Skeletal muscle satellite cell (primary cell): Measurements from ENCODE around the gene TOPAZ1.

Experiments
- H3K27me3 ChIP-seq: 2 replicates; pipeline ENCODE4 v1.7.0; 2013; ENCODE audit warnings: low read length; ENCODE audit not compliant: control insufficient read depth, insufficient read depth
- H3K36me3 ChIP-seq: 2 replicates; pipeline ENCODE4 v1.7.0; 2013; ENCODE audit warnings: mild to moderate bottlenecking, control low read depth, low read length; ENCODE audit not compliant: insufficient read depth
- H3K4me1 ChIP-seq: 2 replicates; pipeline ENCODE4 v1.7.0; 2013; ENCODE audit warnings: low read length; ENCODE audit not compliant: control insufficient read depth, insufficient read depth
- H3K4me2 ChIP-seq: 2 replicates; pipeline ENCODE4 v1.7.0; 2013; ENCODE audit warnings: mild to moderate bottlenecking, low read length
- H3K4me3 ChIP-seq: 2 replicates; pipeline ENCODE4 v1.7.0; 2013; ENCODE audit warnings: low read length
- H3K9ac ChIP-seq: 2 replicates; pipeline ENCODE4 v1.7.0; 2013; ENCODE audit warnings: mild to moderate bottlenecking, low read depth, low read length, moderate library complexity
- H3K9me3 ChIP-seq: replicated peaks from 2 replicates; pipeline ENCODE4 v1.7.0; 2013; ENCODE audit warnings: mild to moderate bottlenecking, control low read depth, low read length

The TOPAZ1 gene

DNA sequence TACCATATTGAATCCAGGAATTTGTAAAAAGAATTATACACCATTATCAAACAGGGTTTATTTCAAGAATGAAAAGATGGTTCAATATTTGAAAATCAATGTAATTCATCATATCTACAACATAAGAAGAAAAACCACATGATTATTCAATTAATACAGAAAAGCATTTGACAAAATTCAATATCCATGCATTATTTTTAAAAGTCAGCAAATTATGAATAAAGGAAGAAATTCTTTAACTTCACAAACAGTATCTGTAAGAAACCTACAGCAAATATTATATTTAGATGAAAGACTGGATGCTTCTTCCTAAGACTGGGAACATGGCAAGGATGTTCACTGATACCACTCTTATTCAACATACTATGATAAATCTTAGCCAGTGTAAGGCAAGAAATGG lies 55.6 kb downstream of the TOPAZ1 start:
- H3K9me3 ChIP-seq, result no peaks in the 10 kb centered on the region
- H3K4me2 ChIP-seq, result no peak overlapping the region
- H3K4me1 ChIP-seq, result no peaks in the 10 kb centered on the region
- peaks cover 24% of the 10 kb centered on the region for H3K27me3 ChIP-seq
- no peaks in the 10 kb centered on the region for H3K36me3 ChIP-seq
- H3K9ac ChIP-seq, result no peak overlapping the region
- H3K4me3 ChIP-seq, result no peak overlapping the region

DNA sequence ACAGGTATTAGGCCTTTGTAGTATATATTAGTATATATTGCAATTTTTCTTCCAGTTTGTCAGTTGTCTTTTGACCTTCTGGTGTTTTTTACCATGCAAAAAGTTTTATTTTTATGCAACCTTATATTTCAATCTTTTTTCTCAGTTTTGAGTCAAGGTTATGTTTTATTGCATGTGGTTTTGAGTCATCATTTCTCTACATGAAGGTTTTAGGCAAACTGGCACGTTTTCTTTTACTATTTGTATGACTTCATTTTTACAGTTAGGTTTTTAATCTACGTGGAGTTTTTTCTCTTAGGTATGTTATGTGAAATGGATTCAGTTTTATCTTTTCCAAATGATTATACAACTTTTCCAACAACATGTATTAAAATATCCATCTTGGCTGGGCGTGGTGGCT lies 60.1 kb downstream of the TOPAZ1 start:
- no peaks in the 10 kb centered on the region for H3K36me3 ChIP-seq
- H3K4me1 ChIP-seq, result no peaks in the 10 kb centered on the region
- H3K9ac ChIP-seq, result no peak overlapping the region
- no peak overlapping the region for H3K4me2 ChIP-seq
- H3K27me3 ChIP-seq, result peaks cover 20% of the 10 kb centered on the region
- no peaks in the 10 kb centered on the region for H3K9me3 ChIP-seq
- H3K4me3 ChIP-seq, result no peak overlapping the region

DNA sequence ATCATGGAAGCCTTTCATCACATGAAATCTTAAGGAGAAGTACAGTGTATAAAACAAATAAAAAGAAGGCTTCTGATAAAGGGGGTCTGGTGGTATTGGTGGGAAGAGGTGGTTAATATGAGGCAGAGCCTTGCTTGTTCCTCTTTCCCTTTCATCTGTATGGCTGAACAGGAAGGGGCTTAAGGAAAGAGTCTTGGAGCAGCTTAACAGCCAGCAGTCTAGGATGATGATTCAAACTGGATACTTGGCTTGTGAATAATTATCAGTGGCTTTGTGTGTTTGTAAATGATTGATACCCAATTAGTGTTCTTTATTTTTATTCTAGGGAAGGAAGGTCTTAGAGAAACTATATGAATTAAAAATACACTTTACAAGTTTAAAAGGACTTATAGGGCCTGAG lies 67.8 kb downstream of the TOPAZ1 start:
- H3K4me1 ChIP-seq, result no peaks in the 10 kb centered on the region
- H3K4me2 ChIP-seq, result no peak overlapping the region
- H3K9ac ChIP-seq, result no peak overlapping the region
- H3K27me3 ChIP-seq, result peaks cover 7% of the 10 kb centered on the region
- H3K4me3 ChIP-seq, result no peak overlapping the region
- no peaks in the 10 kb centered on the region for H3K36me3 ChIP-seq
- no peaks in the 10 kb centered on the region for H3K9me3 ChIP-seq

DNA sequence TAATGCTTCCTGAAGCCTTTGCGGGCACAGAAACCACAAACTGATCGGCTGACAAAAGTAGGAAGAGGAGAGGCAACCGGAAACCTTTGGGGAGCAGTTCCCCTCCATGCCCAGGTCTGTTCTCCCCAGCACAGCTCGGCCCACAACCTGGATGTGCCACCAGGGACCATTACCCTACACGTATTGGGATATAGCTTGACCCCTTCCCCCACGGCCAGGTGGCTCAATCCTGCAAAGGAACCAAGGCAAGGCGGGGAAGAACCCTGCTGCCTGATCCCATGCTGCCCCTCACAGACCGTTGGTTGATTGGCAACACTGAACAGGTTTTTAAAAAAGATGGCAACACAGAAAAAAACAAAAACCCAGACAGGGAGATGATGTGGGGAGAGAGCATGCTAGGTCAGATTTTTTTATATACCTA lies 77.2 kb downstream of the TOPAZ1 start:
- Histone ChIP-seq H3K9ac (no peak overlapping the region), H3K9me3 (no peaks in the 10 kb centered on the region), H3K4me3 (no peak overlapping the region), H3K27me3 (peaks cover 14% of the 10 kb centered on the region), H3K4me1 (no peaks in the 10 kb centered on the region), H3K36me3 (no peaks in the 10 kb centered on the region), H3K4me2 (no peak overlapping the region)

DNA sequence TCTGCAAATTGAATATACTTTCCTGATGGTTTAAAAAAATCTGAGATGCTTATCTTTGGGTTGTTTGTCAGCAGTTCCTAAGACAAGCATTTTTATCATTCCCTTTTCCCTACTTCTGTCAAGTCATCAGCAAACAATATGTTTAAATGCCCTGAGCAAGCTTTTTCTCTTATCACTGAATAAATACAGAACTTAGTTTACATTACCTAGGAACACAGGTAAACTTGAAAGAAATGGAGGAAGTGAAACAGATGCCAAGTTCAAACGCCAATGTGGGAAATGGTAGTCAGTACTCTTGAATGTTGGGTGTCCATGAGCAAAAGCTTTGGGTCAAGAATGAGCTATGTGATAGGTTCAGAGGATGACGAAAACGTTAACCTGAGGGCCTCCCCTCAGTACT lies 79.6 kb downstream of the TOPAZ1 start:
- Histone ChIP-seq H3K4me2 (no peak overlapping the region), H3K9me3 (no peaks in the 10 kb centered on the region), H3K4me1 (no peaks in the 10 kb centered on the region), H3K9ac (no peak overlapping the region), H3K36me3 (no peaks in the 10 kb centered on the region), H3K4me3 (no peak overlapping the region), H3K27me3 (peaks cover 14% of the 10 kb centered on the region)

DNA sequence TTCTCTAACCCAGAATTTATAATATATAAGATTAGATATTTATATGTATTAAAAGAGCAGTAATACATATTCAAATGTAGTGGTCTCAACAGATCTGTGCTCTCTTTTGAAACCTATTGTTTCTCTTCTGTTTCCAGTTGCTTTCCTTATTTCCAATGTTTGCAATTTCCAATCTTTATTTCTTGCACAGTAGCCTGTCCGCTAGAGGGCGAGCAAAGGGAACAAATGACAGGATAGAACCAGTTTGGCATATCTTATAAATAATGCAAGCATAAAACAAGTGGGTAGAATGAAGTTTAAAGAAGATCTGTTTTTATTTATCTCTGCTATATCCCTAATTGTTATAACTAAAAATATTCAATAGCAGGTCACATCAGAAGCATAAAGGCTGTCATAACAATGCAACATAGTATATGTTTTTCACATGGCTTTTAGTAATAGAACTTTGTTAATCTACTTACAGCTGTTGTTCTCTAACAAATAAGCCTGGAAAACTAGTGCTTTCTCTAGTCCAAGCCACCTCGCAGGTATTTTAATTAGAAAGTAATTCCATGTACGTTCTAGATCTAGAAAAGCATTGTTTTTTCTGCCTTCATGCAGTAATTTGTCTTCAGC lies 81.8 kb downstream of the TOPAZ1 start:
- Histone ChIP-seq H3K9me3 (no peaks in the 10 kb centered on the region), H3K27me3 (peaks cover 14% of the 10 kb centered on the region), H3K4me1 (no peaks in the 10 kb centered on the region), H3K4me3 (no peak overlapping the region), H3K9ac (no peak overlapping the region), H3K4me2 (no peak overlapping the region), H3K36me3 (no peaks in the 10 kb centered on the region)

DNA sequence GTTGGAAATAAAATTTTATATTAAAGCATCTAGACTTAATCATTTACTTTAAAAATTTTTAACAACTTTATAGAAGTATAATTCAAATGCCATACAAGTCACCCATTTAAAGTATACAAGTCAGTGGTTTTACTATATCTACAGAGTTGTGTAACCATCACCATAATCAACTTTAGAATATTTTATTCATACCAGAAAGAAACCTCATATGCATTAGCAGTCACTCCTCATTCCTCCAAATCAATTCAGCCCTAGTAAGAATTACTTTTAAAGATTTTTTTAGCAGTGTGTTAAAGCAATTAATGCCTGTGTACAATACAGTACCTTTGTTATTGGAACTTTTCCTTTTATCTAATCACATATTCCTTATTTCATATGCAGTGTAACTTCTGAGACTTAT lies 82.9 kb downstream of the TOPAZ1 start:
- H3K27me3 ChIP-seq, result peaks cover 23% of the 10 kb centered on the region
- H3K9ac ChIP-seq, result no peak overlapping the region
- no peak overlapping the region for H3K4me2 ChIP-seq
- no peaks in the 10 kb centered on the region for H3K4me1 ChIP-seq
- no peak overlapping the region for H3K4me3 ChIP-seq
- no peaks in the 10 kb centered on the region for H3K9me3 ChIP-seq
- H3K36me3 ChIP-seq, result no peaks in the 10 kb centered on the region

DNA sequence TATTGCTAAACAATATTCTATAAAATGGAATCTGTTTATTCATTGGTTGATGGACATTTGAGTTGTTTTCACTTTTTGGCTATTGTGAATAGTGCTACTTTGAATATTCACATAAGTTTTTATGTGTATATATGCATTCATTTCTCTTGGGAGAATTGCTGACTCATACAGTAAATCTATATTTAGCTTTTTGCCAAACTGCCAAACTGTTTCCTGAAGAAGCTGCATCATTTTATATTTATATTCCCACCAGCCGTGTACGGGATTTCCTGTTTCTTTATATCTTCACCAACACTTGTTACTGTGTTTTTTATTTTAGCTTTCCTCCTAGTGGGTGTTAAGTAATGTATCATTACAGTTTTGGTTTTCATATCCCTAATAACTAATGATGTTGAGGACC lies 84.3 kb downstream of the TOPAZ1 start:
- Histone ChIP-seq H3K4me2 (no peak overlapping the region), H3K4me3 (no peak overlapping the region), H3K9me3 (no peaks in the 10 kb centered on the region), H3K27me3 (peaks cover 24% of the 10 kb centered on the region), H3K4me1 (no peaks in the 10 kb centered on the region), H3K9ac (no peak overlapping the region), H3K36me3 (no peaks in the 10 kb centered on the region)

DNA sequence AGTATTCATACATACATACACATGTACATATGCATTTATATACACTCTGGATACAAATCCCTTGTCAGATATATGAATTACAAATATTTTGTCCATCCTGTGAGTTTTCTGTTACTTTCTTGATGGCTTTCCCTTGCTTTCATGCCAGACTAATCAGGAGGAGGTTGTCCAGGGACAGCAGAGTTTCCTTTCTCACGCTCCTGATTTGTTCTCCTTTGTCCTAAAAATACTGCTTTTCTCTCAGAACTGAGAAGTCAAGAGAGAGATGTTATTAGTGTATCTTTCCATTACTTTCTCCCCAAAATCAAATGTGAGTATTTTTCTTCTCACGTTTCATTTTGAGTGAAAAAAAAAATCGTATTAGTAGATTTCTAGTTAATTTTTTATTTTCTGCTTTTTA lies 84.8 kb downstream of the TOPAZ1 start:
- no peak overlapping the region for H3K4me3 ChIP-seq
- H3K4me1 ChIP-seq, result no peaks in the 10 kb centered on the region
- H3K27me3 ChIP-seq, result peaks cover 19% of the 10 kb centered on the region

DNA sequence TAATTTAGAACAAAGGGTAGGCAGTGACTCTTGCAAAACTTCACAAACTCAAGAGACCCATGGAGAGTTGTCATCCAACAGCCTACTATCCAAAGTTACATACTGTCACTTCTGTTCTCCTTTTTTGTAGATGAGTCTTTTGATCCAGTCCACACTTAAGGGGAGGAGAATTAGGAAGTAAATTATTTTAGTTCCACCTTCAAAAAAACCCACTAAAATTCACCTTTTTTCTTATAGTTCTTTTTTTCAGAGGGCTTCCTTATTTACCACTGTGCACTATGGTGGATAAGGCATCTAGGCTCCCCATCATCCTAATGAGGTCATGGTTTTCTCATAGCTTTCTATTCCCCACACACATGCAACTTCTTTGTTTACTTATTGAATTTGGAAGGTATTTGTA lies 88.3 kb downstream of the TOPAZ1 start:
- Histone ChIP-seq H3K4me1 (no peaks in the 10 kb centered on the region), H3K36me3 (no peaks in the 10 kb centered on the region), H3K4me3 (no peak overlapping the region), H3K9ac (no peak overlapping the region), H3K27me3 (peaks cover 32% of the 10 kb centered on the region), H3K9me3 (no peaks in the 10 kb centered on the region), H3K4me2 (no peak overlapping the region)

More for the DNA sequence above, 84.8 kb downstream of the TOPAZ1 start:
- no peak overlapping the region for H3K9ac ChIP-seq
- H3K9me3 ChIP-seq, result no peaks in the 10 kb centered on the region
- no peaks in the 10 kb centered on the region for H3K36me3 ChIP-seq
- no peak overlapping the region for H3K4me2 ChIP-seq

DNA sequence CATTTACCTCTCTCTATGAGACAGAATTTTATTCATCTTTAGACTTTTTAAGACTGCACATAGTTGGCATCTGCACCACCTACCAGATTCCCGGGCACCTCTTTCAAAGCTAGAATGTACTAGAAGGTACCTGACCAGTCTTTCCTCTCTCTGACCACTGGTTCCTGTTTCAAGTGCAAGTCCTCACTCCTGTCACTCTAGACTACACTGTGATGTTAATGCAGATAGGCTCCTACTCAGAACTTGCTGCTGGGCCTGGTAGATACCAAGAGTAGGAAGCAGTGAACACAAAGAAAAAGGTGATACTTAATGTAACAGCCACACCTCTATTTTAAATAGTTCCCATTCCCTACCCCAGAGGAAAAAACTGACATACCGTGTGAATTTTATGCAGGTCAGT lies 88.8 kb downstream of the TOPAZ1 start:
- no peaks in the 10 kb centered on the region for H3K4me1 ChIP-seq
- H3K4me2 ChIP-seq, result no peak overlapping the region
- H3K4me3 ChIP-seq, result no peak overlapping the region
- H3K9ac ChIP-seq, result no peak overlapping the region
- H3K36me3 ChIP-seq, result no peaks in the 10 kb centered on the region
- peaks cover 32% of the 10 kb centered on the region for H3K27me3 ChIP-seq
- no peaks in the 10 kb centered on the region for H3K9me3 ChIP-seq

DNA sequence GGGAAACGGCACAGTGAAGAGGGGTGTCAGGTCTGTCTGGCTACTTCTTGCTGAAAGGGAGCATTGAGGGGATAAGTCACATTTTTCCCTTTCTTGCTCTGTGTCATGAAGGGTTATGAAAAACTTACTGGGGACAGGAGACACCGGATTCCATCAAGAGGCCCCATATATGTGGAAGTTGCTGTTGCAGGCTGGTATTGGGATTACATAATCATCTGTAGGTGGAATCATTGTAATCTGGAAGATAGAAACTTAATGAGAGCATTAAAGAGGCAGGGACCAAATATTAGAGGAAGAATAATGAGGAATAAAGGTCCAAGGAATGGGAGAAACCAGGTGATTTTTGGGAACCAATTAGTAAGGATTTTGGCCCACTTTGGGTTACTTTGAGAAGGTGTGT lies 92.6 kb downstream of the TOPAZ1 start:
- peaks cover 5% of the 10 kb centered on the region for H3K4me1 ChIP-seq
- no peak overlapping the region for H3K9ac ChIP-seq
- H3K4me3 ChIP-seq, result no peak overlapping the region
- no peaks in the 10 kb centered on the region for H3K9me3 ChIP-seq
- H3K27me3 ChIP-seq, result peaks cover 25% of the 10 kb centered on the region
- no peaks in the 10 kb centered on the region for H3K36me3 ChIP-seq
- H3K4me2 ChIP-seq, result no peak overlapping the region
